ENCODE results near the gene ZNF28. TPM values are rescaled to one million over a fixed set of nuclear protein-coding genes. Genes with fewer than 3 reads are reported as not detected.
A peak's percentile ranks its signal among the peaks of the same experiment; 100 is the strongest.
"Not testable (repeated sequence)": the region's sequence is repeated elsewhere in the genome, so short reads cannot be mapped to it uniquely, and the experiment has no call there.

The ZNF28 gene
- total RNA-seq (2021; fragmentation: NEBNext Ultra II Directional; extraction: Animal tissue kit (Norgen Biotek cat#: 25700)): 10 to 100 TPM in 5 of 6 experiments, 1 to 10 TPM in 1; 9.2 to 13.6 (median 11.9) TPM
- long read RNA-seq, full-length matches to known transcripts: 1 of 3 reads
- long read RNA-seq, partial matches to known transcripts: 0 of 3 reads
- long read RNA-seq, other reads (novel, unspliced or antisense): 2 of 3 reads

- peak within 1 kb of the TSS; percentile 83 for H3K27ac Mint-ChIP-seq
- not testable (repeated sequence) for H3K27me3 Mint-ChIP-seq (ENCODE audit: insufficient read depth)
- peak within 1 kb of the TSS; percentile 97 for H3K4me3 Mint-ChIP-seq
- DNase-seq: peak; percentile 28
- peaks cover 17% of the 10 kb centered on the region for H3K4me1 Mint-ChIP-seq (ENCODE audit: low read depth)
- H3K9me3 Mint-ChIP-seq: peaks cover 35% of the 10 kb centered on the region
- H3K36me3 Mint-ChIP-seq (ENCODE audit: low read depth): peaks cover 30% of the 10 kb centered on the region
These were observed at the start of gene ZNF28 for GRCh38 chr19:52821204-52821960. ZNF28 (minus strand) TSS chr19:52821633; CDS start chr19:52817958, 3,675 bp downstream.

GRCh38 chr19:52868031-52868430, 46.6 kb upstream of the ZNF28 start:
- H3K27ac Mint-ChIP-seq; H3K4me1 Mint-ChIP-seq (ENCODE audit: low read depth): not testable (repeated sequence)

GRCh38 chr19:52857378-52858191, 36.2 kb upstream of the ZNF28 start, which contains the start of gene ZNF468:
ZNF468 (minus strand) TSS chr19:52857619; CDS start chr19:52854272, 3,347 bp downstream.
- peak; percentile 70 for DNase-seq
- H3K4me3 Mint-ChIP-seq: peak within 1 kb of the TSS; percentile 91
- peaks cover 38% of the 10 kb centered on the region for H3K36me3 Mint-ChIP-seq (ENCODE audit: low read depth)
- H3K4me1 Mint-ChIP-seq (ENCODE audit: low read depth): peaks cover 29% of the 10 kb centered on the region
- H3K9me3 Mint-ChIP-seq: peaks cover 13% of the 10 kb centered on the region
- H3K27ac Mint-ChIP-seq: peak within 1 kb of the TSS; percentile 76
- H3K27me3 Mint-ChIP-seq (ENCODE audit: insufficient read depth): not testable (repeated sequence)

More at GRCh38 chr19:52868031-52868430, 46.6 kb upstream of the ZNF28 start:
- H3K4me3 Mint-ChIP-seq; DNase-seq; H3K27me3 Mint-ChIP-seq (ENCODE audit: insufficient read depth): not testable (repeated sequence)
- Mint-ChIP-seq H3K9me3 (peaks cover 28% of the 10 kb centered on the region), H3K36me3 (ENCODE audit: low read depth) (peaks cover 16% of the 10 kb centered on the region)

DNA sequence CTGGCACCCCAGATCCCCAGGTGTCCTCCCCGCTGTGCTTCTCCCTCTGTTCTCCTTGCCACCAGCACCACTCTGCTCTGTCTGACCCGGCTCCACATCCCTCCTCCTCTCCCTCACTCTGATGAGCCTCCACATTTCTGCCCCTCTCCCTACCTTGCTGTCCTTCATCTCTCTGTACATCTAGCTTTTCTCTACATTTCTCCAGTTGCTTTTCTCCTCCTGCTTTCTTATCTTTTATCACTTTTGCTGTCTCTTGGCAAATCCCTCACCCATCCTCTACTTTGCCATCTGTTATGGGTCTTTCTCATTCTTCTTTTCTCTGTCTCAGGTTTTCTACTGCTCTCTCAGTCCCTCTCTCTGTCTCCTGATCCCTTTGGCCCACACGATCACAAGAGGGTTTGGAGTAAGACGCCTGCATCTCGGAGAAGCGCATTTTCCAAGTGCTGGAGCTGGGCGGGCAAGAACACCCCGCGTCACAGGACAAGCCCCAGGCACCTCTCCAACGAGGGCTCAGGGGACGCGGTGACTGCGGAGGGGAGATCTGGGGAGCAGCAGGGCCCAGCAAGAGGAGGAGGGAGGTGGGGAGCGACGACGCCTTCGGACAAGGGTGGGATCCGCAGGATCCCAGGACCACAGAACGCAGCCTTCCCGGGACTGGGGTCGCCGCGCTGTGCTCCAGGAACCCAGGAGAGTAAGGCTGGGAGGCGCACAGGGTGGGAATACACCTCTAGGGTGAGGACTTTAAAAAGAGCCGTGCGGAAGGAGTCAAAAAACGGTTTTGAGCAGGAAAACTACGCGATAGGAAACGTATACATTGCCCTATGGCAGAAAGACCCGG, 35.3 kb upstream of the ZNF28 start:
- peak; percentile 1 for DNase-seq
- peak overlapping the region; percentile 76 for H3K27ac Mint-ChIP-seq

GRCh38 chr19:52847352-52847751, 25.9 kb upstream of the ZNF28 start:
- DNase-seq; H3K27me3 Mint-ChIP-seq (ENCODE audit: insufficient read depth); H3K27ac Mint-ChIP-seq; H3K4me1 Mint-ChIP-seq (ENCODE audit: low read depth); H3K4me3 Mint-ChIP-seq: not testable (repeated sequence)
- peaks cover 51% of the 10 kb centered on the region for H3K9me3 Mint-ChIP-seq
- H3K36me3 Mint-ChIP-seq (ENCODE audit: low read depth): peaks cover 92% of the 10 kb centered on the region

More for the DNA sequence above, 35.3 kb upstream of the ZNF28 start:
- not testable (repeated sequence) for H3K27me3 Mint-ChIP-seq (ENCODE audit: insufficient read depth)
- peaks cover 29% of the 10 kb centered on the region for H3K4me1 Mint-ChIP-seq (ENCODE audit: low read depth)
- H3K36me3 Mint-ChIP-seq (ENCODE audit: low read depth): peaks cover 39% of the 10 kb centered on the region
- peak overlapping the region; percentile 91 for H3K4me3 Mint-ChIP-seq
- H3K9me3 Mint-ChIP-seq: peaks cover 10% of the 10 kb centered on the region

DNA sequence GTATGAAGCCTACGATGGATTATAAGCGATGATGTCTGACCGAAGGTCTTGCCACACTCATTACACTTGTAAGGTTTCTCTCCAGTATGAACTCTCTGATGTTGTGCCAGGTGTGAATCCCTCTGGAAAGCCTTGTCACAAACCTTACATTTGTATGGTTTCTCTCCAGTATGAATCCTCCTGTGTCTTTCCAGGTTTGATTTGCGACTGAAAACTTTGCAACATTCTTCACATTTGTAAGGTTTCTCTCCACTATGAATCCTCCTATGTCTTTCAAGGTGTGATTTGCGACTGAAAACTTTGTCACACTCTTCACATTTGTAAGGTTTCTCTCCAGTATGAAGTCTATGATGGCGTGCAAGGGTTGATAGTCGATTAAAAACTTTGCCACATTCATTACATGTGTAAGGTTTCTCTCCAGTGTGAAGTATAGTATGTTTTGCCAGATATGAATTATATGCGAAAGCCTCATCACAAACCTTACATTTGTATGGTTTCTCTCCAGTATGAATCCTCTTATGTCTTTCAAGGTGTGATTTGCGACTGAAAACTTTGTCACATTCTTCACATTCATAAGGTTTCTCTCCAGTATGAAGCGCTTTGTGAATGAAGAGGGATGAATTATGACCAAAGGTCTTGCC, 19.5 kb upstream of the ZNF28 start:
- not testable (repeated sequence) for H3K27ac Mint-ChIP-seq; H3K4me3 Mint-ChIP-seq; H3K4me1 Mint-ChIP-seq (ENCODE audit: low read depth); H3K27me3 Mint-ChIP-seq (ENCODE audit: insufficient read depth); DNase-seq
- peaks cover 99% of the 10 kb centered on the region for H3K36me3 Mint-ChIP-seq (ENCODE audit: low read depth)
- H3K9me3 Mint-ChIP-seq: peaks cover 95% of the 10 kb centered on the region

GRCh38 chr19:52834289-52834688, 12.9 kb upstream of the ZNF28 start:
- DNase-seq; H3K27me3 Mint-ChIP-seq (ENCODE audit: insufficient read depth); H3K4me3 Mint-ChIP-seq; H3K27ac Mint-ChIP-seq; H3K4me1 Mint-ChIP-seq (ENCODE audit: low read depth): not testable (repeated sequence)
- peaks cover 78% of the 10 kb centered on the region for H3K9me3 Mint-ChIP-seq
- H3K36me3 Mint-ChIP-seq (ENCODE audit: low read depth): peaks cover 51% of the 10 kb centered on the region

GRCh38 chr19:52833541-52833940, 12.1 kb upstream of the ZNF28 start:
- not testable (repeated sequence) for H3K27ac Mint-ChIP-seq; H3K4me3 Mint-ChIP-seq; H3K27me3 Mint-ChIP-seq (ENCODE audit: insufficient read depth); H3K4me1 Mint-ChIP-seq (ENCODE audit: low read depth); DNase-seq
- H3K36me3 Mint-ChIP-seq (ENCODE audit: low read depth): peaks cover 44% of the 10 kb centered on the region
- H3K9me3 Mint-ChIP-seq: peaks cover 72% of the 10 kb centered on the region

GRCh38 chr19:52829866-52830265, 8.4 kb upstream of the ZNF28 start:
- DNase-seq; H3K4me3 Mint-ChIP-seq; H3K36me3 Mint-ChIP-seq (ENCODE audit: low read depth); H3K27me3 Mint-ChIP-seq (ENCODE audit: insufficient read depth); H3K4me1 Mint-ChIP-seq (ENCODE audit: low read depth); H3K27ac Mint-ChIP-seq: not testable (repeated sequence)
- H3K9me3 Mint-ChIP-seq: peaks cover 59% of the 10 kb centered on the region
